ENCODE results near the gene SRCAP. TPM values are rescaled to one million over a fixed set of nuclear protein-coding genes. Genes with fewer than 3 reads are reported as not detected.

The SRCAP gene
- total RNA-seq, 1 experiment from 2014 or later: 58.5 TPM

DNA sequence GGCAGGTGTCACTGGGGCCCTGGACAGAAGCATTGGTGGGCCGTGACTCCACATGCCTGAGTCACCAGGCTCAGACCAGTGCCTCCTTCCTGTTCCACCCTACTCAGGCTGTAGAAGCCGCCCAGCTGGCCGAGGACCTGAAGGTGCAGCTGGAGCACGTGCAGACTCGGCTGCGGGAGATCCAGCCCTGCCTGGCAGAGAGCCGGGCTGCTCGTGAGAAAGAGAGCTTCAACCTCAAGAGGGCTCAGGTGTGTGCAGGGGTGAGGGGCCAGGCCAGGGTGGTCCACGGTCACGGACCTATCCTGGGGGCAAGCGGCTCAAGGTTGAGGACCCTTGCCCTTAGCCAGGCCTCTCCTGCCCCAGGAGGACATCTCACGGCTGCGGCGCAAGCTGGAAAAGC is 72.8 kb downstream of the SRCAP start:
- no peaks in the 10 kb centered on the region for H3K9me3 Mint-ChIP-seq
- TF ChIP-seq RORB (CRISPR knock-in tag; IDR thresholded peaks at IDR 0.05): no peak
- TF ChIP-seq CREB1 (CRISPR knock-in tag; IDR thresholded peaks at IDR 0.05): no peak
- no peak for TF ChIP-seq ZNF138 (CRISPR knock-in tag; conservative IDR thresholded peaks at IDR 0.05)
- TF ChIP-seq, protein P1, sequence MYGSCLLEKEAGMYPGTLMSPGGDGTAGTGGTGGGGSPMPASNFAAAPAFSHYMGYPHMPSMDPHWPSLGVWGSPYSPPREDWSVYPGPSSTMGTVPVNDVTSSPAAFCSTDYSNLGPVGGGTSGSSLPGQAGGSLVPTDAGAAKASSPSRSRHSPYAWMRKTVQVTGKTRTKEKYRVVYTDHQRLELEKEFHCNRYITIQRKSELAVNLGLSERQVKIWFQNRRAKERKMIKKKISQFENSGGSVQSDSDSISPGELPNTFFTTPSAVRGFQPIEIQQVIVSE (CRISPR knock-in tag; IDR thresholded peaks at IDR 0.05; ENCODE audit: borderline replicate concordance): no peak
- no peak for TF ChIP-seq JUN (CRISPR knock-in tag; IDR thresholded peaks at IDR 0.05)
- TF ChIP-seq, protein P2, sequence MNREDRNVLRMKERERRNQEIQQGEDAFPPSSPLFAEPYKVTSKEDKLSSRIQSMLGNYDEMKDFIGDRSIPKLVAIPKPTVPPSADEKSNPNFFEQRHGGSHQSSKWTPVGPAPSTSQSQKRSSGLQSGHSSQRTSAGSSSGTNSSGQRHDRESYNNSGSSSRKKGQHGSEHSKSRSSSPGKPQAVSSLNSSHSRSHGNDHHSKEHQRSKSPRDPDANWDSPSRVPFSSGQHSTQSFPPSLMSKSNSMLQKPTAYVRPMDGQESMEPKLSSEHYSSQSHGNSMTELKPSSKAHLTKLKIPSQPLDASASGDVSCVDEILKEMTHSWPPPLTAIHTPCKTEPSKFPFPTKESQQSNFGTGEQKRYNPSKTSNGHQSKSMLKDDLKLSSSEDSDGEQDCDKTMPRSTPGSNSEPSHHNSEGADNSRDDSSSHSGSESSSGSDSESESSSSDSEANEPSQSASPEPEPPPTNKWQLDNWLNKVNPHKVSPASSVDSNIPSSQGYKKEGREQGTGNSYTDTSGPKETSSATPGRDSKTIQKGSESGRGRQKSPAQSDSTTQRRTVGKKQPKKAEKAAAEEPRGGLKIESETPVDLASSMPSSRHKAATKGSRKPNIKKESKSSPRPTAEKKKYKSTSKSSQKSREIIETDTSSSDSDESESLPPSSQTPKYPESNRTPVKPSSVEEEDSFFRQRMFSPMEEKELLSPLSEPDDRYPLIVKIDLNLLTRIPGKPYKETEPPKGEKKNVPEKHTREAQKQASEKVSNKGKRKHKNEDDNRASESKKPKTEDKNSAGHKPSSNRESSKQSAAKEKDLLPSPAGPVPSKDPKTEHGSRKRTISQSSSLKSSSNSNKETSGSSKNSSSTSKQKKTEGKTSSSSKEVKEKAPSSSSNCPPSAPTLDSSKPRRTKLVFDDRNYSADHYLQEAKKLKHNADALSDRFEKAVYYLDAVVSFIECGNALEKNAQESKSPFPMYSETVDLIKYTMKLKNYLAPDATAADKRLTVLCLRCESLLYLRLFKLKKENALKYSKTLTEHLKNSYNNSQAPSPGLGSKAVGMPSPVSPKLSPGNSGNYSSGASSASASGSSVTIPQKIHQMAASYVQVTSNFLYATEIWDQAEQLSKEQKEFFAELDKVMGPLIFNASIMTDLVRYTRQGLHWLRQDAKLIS (CRISPR knock-in tag; IDR thresholded peaks at IDR 0.05; ENCODE audit: borderline replicate concordance): no peak
- TF ChIP-seq, protein P3, sequence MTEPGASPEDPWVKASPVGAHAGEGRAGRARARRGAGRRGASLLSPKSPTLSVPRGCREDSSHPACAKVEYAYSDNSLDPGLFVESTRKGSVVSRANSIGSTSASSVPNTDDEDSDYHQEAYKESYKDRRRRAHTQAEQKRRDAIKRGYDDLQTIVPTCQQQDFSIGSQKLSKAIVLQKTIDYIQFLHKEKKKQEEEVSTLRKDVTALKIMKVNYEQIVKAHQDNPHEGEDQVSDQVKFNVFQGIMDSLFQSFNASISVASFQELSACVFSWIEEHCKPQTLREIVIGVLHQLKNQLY (CRISPR knock-in tag; IDR thresholded peaks at IDR 0.05): no peak
- peaks cover 3% of the 10 kb centered on the region; the same call in 1 of the 2 replicates for H3K27me3 Mint-ChIP-seq (ENCODE audit: low read depth)
- DNase-seq (ENCODE audit: low spot score) (no peak), ATAC-seq (no peak)
- H3K27ac Mint-ChIP-seq: no peak overlapping the region
- POLR2A ChIA-PET: no interaction called here
- CTCF ChIA-PET: no interaction called here
- H3K4me3 Mint-ChIP-seq: no peak overlapping the region
- peaks cover 60% of the 10 kb centered on the region for H3K36me3 Mint-ChIP-seq
- H3K4me1 Mint-ChIP-seq: peaks cover 3% of the 10 kb centered on the region

DNA sequence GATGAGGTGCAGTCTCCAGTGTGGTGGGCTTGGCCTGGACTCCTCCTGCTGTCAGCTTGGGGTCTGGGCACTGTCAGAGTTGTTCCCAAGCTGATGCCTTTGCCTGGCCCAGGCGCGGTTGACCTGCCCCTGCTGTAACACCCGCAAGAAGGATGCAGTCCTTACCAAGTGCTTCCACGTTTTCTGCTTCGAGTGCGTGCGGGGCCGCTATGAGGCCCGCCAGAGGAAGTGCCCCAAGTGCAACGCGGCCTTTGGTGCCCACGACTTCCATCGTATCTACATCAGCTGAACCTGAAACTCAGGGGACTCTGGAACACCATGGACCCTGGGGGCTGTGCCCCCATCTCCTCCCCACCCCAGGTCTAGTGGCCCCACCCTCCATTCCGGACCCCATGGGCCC is 74.9 kb downstream of the SRCAP start:
- Mint-ChIP-seq H3K36me3 (peaks cover 39% of the 10 kb centered on the region), H3K27ac (no peak overlapping the region), H3K4me1 (peaks cover 18% of the 10 kb centered on the region), H3K4me3 (no peak overlapping the region), H3K27me3 (ENCODE audit: low read depth) (peaks cover 3% of the 10 kb centered on the region), H3K9me3 (no peaks in the 10 kb centered on the region)
- ATAC-seq (no peak), DNase-seq (ENCODE audit: low spot score) (no peak)
- ChIA-PET POLR2A (no interaction called here), CTCF (no interaction called here)
- no peak for TF ChIP-seq ZNF396 (CRISPR knock-in tag; IDR thresholded peaks at IDR 0.05; ENCODE audit: borderline replicate concordance)
- TF ChIP-seq NFYB (CRISPR knock-in tag; conservative IDR thresholded peaks at IDR 0.05; ENCODE audit: low read depth): no peak
- no peak for TF ChIP-seq OVOL2 (CRISPR knock-in tag; IDR thresholded peaks at IDR 0.05; ENCODE audit: borderline replicate concordance)
- no peak for TF ChIP-seq GRHL2 (CRISPR knock-in tag; IDR thresholded peaks at IDR 0.05; ENCODE audit: insufficient replicate concordance, severe bottlenecking)
- TF ChIP-seq, protein P4, sequence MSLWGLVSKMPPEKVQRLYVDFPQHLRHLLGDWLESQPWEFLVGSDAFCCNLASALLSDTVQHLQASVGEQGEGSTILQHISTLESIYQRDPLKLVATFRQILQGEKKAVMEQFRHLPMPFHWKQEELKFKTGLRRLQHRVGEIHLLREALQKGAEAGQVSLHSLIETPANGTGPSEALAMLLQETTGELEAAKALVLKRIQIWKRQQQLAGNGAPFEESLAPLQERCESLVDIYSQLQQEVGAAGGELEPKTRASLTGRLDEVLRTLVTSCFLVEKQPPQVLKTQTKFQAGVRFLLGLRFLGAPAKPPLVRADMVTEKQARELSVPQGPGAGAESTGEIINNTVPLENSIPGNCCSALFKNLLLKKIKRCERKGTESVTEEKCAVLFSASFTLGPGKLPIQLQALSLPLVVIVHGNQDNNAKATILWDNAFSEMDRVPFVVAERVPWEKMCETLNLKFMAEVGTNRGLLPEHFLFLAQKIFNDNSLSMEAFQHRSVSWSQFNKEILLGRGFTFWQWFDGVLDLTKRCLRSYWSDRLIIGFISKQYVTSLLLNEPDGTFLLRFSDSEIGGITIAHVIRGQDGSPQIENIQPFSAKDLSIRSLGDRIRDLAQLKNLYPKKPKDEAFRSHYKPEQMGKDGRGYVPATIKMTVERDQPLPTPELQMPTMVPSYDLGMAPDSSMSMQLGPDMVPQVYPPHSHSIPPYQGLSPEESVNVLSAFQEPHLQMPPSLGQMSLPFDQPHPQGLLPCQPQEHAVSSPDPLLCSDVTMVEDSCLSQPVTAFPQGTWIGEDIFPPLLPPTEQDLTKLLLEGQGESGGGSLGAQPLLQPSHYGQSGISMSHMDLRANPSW (CRISPR knock-in tag; conservative IDR thresholded peaks at IDR 0.05; ENCODE audit: low read depth): no peak
- no peak for TF ChIP-seq TEAD1 (CRISPR knock-in tag; IDR thresholded peaks at IDR 0.05)
- TF ChIP-seq RORB (CRISPR knock-in tag; IDR thresholded peaks at IDR 0.05): no peak
- TF ChIP-seq, protein P5, sequence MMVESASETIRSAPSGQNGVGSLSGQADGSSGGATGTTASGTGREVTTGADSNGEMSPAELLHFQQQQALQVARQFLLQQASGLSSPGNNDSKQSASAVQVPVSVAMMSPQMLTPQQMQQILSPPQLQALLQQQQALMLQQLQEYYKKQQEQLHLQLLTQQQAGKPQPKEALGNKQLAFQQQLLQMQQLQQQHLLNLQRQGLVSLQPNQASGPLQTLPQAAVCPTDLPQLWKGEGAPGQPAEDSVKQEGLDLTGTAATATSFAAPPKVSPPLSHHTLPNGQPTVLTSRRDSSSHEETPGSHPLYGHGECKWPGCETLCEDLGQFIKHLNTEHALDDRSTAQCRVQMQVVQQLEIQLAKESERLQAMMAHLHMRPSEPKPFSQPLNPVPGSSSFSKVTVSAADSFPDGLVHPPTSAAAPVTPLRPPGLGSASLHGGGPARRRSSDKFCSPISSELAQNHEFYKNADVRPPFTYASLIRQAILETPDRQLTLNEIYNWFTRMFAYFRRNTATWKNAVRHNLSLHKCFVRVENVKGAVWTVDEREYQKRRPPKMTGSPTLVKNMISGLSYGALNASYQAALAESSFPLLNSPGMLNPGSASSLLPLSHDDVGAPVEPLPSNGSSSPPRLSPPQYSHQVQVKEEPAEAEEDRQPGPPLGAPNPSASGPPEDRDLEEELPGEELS (CRISPR knock-in tag; IDR thresholded peaks at IDR 0.05): no peak
- no peak for TF ChIP-seq ETV6 (CRISPR knock-in tag; IDR thresholded peaks at IDR 0.05)
- TF ChIP-seq, protein P6, sequence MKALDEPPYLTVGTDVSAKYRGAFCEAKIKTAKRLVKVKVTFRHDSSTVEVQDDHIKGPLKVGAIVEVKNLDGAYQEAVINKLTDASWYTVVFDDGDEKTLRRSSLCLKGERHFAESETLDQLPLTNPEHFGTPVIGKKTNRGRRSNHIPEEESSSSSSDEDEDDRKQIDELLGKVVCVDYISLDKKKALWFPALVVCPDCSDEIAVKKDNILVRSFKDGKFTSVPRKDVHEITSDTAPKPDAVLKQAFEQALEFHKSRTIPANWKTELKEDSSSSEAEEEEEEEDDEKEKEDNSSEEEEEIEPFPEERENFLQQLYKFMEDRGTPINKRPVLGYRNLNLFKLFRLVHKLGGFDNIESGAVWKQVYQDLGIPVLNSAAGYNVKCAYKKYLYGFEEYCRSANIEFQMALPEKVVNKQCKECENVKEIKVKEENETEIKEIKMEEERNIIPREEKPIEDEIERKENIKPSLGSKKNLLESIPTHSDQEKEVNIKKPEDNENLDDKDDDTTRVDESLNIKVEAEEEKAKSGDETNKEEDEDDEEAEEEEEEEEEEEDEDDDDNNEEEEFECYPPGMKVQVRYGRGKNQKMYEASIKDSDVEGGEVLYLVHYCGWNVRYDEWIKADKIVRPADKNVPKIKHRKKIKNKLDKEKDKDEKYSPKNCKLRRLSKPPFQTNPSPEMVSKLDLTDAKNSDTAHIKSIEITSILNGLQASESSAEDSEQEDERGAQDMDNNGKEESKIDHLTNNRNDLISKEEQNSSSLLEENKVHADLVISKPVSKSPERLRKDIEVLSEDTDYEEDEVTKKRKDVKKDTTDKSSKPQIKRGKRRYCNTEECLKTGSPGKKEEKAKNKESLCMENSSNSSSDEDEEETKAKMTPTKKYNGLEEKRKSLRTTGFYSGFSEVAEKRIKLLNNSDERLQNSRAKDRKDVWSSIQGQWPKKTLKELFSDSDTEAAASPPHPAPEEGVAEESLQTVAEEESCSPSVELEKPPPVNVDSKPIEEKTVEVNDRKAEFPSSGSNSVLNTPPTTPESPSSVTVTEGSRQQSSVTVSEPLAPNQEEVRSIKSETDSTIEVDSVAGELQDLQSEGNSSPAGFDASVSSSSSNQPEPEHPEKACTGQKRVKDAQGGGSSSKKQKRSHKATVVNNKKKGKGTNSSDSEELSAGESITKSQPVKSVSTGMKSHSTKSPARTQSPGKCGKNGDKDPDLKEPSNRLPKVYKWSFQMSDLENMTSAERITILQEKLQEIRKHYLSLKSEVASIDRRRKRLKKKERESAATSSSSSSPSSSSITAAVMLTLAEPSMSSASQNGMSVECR (CRISPR knock-in tag; IDR thresholded peaks at IDR 0.05; ENCODE audit: borderline replicate concordance): no peak
- no peak for TF ChIP-seq CREB1 (CRISPR knock-in tag; IDR thresholded peaks at IDR 0.05)
- TF ChIP-seq, protein P1 (CRISPR knock-in tag; IDR thresholded peaks at IDR 0.05; ENCODE audit: borderline replicate concordance): no peak
- TF ChIP-seq NFE2L1 (CRISPR knock-in tag; IDR thresholded peaks at IDR 0.05): no peak

Data from WTC11 (cell line).